ENCODE measurements around the gene PRDM16.

The PRDM16 gene

DNA sequence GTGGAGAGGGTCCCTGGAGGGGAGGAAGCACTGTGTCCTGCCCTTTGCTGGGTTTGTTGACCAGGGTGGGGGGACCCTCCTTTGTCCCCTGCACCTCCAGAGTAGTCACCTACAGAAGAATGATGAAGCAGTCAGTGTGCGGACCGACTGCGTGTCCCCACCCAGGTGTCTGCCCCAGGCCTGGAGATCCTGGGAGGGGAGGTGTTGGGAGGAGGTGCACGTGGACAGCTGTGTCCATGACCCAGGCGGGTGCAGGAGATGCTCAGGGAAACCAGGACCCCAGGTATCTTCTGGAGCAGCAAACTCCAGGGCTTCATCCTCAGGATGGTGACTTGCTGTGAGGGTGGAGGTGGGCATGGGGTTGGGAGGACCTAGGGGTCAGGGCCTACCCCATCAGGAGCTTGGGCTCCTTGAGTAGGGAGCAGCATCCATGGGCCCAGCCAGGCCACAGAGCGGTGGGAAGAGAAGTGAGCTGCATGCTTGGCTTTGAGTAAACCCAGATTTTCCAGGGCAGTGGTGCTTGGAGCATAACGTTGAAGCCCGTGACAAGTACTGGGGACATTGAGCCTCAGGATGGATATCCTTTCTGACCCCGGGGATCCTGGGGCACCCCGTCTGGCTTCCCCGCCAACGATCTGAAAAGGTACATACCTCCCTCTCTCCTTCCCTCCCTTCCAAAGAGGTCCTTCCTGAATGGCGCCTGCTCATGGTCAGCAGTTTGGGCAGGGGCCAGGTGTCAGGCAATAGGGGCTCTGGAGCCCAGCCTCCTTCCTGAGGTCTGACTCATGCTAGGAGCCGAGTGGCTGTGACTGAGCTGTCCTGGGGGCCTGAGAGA lies 34.1 kb upstream of the PRDM16 start:
- Histone ChIP-seq H4K20me1 (ENCODE audit: insufficient read depth, low read length, poor library complexity, severe bottlenecking) (no peaks in the 10 kb centered on the region), H3F3A (ENCODE audit: low read depth) (no peaks in the 10 kb centered on the region), H3K9ac (ENCODE audit: low read depth, low read length, poor library complexity, severe bottlenecking) (peak overlapping the region; percentile 68), H3K27me3 (ENCODE audit: insufficient read depth, low read length, poor library complexity, severe bottlenecking) (no peaks in the 10 kb centered on the region), H3K9me2 (replicated peaks; ENCODE audit: low read depth, low read length) (no peaks in the 10 kb centered on the region), H3K4me1 (ENCODE audit: insufficient read depth, low read length, poor library complexity, severe bottlenecking) (peaks cover 85% of the 10 kb centered on the region), H3K9me3 (ENCODE audit: insufficient read depth, low read depth, low read length) (no peaks in the 10 kb centered on the region), H3K4me3 (ENCODE audit: low read length, poor library complexity, severe bottlenecking) (no peak overlapping the region), H3K4me2 (ENCODE audit: low read depth, low read length, poor library complexity, severe bottlenecking) (peak overlapping the region; percentile 5), H2AFZ (ENCODE audit: low read length) (no peak overlapping the region), H3K79me2 (ENCODE audit: insufficient read depth, low read length) (no peaks in the 10 kb centered on the region), H3K36me3 (ENCODE audit: insufficient read depth, low read length) (no peaks in the 10 kb centered on the region)
- TF ChIP-seq EZH2phosphoT487 (IDR thresholded peaks at IDR 0.05; ENCODE audit: borderline replicate concordance) = no peak
- TF ChIP-seq, protein P1, sequence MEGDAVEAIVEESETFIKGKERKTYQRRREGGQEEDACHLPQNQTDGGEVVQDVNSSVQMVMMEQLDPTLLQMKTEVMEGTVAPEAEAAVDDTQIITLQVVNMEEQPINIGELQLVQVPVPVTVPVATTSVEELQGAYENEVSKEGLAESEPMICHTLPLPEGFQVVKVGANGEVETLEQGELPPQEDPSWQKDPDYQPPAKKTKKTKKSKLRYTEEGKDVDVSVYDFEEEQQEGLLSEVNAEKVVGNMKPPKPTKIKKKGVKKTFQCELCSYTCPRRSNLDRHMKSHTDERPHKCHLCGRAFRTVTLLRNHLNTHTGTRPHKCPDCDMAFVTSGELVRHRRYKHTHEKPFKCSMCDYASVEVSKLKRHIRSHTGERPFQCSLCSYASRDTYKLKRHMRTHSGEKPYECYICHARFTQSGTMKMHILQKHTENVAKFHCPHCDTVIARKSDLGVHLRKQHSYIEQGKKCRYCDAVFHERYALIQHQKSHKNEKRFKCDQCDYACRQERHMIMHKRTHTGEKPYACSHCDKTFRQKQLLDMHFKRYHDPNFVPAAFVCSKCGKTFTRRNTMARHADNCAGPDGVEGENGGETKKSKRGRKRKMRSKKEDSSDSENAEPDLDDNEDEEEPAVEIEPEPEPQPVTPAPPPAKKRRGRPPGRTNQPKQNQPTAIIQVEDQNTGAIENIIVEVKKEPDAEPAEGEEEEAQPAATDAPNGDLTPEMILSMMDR (conservative IDR thresholded peaks at IDR 0.05; ENCODE audit: low read length) = no peak

DNA sequence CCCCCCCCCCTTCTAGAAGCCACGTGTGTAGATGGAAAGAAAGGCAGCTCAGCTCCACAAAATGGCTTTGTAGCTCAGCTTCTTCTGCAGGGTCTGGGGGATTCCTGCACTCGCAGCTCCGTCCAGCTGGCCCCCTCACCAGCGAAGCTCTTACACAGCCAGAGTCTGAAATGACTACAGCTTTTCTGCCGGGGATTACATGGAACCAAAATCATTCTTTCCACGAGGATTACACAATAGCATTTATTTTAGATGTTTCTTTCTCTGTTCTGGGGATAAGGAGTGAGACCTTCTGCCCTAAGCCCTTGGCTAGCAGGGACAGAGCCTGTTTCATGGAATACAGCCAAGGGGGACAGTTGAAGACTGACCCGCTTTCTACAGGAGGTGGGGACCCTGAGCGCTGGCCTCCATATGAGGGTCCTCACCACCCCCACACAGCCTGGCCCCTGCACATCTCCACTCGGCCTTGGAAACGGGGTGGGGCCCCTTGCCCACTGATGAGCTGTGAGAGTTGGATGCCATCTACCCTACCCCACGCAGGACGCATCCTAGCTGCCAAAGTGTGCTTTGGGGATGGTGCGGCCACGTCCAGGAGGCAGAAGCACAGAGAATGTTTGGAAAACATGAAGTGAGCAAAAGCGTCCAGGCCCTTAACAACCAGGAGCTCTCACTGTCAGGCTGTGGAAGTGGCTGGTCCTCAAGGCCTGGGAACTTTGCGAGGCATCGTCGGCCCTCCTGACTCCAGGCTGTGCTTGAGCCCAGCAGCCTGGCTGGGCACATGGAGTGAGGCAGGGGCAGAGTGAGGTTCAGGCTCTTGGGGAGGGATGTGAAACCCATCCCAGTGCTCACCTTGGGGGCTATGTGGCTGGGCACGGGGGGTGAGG lies 33.2 kb upstream of the PRDM16 start:
- no peaks in the 10 kb centered on the region for H3K27me3 ChIP-seq (ENCODE audit: insufficient read depth, low read length, poor library complexity, severe bottlenecking)
- H3K4me3 ChIP-seq (ENCODE audit: low read length, poor library complexity, severe bottlenecking) = no peak overlapping the region
- no peak overlapping the region for H2AFZ ChIP-seq (ENCODE audit: low read length)
- peak overlapping the region; percentile 20 for H3K9ac ChIP-seq (ENCODE audit: low read depth, low read length, poor library complexity, severe bottlenecking)
- no peaks in the 10 kb centered on the region for H3K9me2 ChIP-seq (replicated peaks; ENCODE audit: low read depth, low read length)
- no peaks in the 10 kb centered on the region for H3K9me3 ChIP-seq (ENCODE audit: insufficient read depth, low read depth, low read length)
- H3F3A ChIP-seq (ENCODE audit: low read depth) = no peaks in the 10 kb centered on the region
- no peak for TF ChIP-seq EZH2phosphoT487 (IDR thresholded peaks at IDR 0.05; ENCODE audit: borderline replicate concordance)
- TF ChIP-seq, protein P1 (conservative IDR thresholded peaks at IDR 0.05; ENCODE audit: low read length) = no peak
- H3K79me2 ChIP-seq (ENCODE audit: insufficient read depth, low read length) = no peaks in the 10 kb centered on the region
- H3K4me1 ChIP-seq (ENCODE audit: insufficient read depth, low read length, poor library complexity, severe bottlenecking) = peaks cover 85% of the 10 kb centered on the region
- no peaks in the 10 kb centered on the region for H3K36me3 ChIP-seq (ENCODE audit: insufficient read depth, low read length)
- H3K4me2 ChIP-seq (ENCODE audit: low read depth, low read length, poor library complexity, severe bottlenecking) = peak overlapping the region; percentile 5
- no peaks in the 10 kb centered on the region for H4K20me1 ChIP-seq (ENCODE audit: insufficient read depth, low read length, poor library complexity, severe bottlenecking)

DNA sequence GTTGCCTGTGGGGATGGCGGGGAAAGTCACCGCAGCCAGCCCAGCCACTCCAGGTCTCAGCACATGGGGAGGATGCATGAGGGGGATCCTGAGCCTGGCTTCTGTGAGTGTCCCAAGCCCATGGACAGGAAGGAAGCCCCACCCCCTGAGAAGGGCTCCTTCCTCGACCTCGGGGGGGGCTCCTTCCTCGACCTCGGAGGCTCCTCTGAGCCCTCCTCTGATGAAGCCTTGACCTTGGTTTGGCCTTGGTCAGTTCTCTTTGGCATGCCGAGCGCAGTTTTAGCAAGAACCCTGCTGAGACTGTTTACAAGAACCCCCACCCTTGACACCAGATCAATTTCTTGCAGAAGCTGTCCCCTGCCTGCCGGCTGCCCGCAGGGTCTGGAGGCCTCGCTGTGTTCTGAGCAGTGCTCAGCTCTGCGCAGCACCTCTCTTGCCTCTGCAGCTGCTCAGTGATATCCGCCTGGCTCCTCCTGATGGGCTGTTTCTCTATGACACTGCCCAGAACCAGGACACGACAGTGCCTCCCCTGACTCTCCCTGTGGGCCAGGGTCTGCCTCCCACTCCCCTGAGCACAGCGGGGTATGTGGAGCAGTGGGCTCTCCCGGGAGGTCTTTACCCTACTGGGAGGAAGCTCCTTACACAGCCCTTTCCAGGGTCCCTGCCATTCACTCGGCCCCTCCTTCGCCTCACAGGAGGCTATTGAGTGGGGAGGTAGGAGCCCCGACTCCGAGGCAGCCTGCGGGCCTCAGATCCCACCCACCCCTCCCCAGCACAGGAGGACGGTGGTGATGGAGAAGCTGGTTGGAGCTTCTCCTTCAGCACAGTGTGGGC lies 32.3 kb upstream of the PRDM16 start:
- no peak for TF ChIP-seq EZH2phosphoT487 (IDR thresholded peaks at IDR 0.05; ENCODE audit: borderline replicate concordance)
- TF ChIP-seq, protein P1 (conservative IDR thresholded peaks at IDR 0.05; ENCODE audit: low read length) = no peak
- Histone ChIP-seq H3F3A (ENCODE audit: low read depth) (no peaks in the 10 kb centered on the region), H4K20me1 (ENCODE audit: insufficient read depth, low read length, poor library complexity, severe bottlenecking) (no peaks in the 10 kb centered on the region), H3K9me3 (ENCODE audit: insufficient read depth, low read depth, low read length) (no peaks in the 10 kb centered on the region), H3K27me3 (ENCODE audit: insufficient read depth, low read length, poor library complexity, severe bottlenecking) (no peaks in the 10 kb centered on the region), H3K9me2 (replicated peaks; ENCODE audit: low read depth, low read length) (no peaks in the 10 kb centered on the region), H3K4me3 (ENCODE audit: low read length, poor library complexity, severe bottlenecking) (no peak overlapping the region), H3K4me2 (ENCODE audit: low read depth, low read length, poor library complexity, severe bottlenecking) (no peak overlapping the region), H2AFZ (ENCODE audit: low read length) (no peak overlapping the region), H3K9ac (ENCODE audit: low read depth, low read length, poor library complexity, severe bottlenecking) (peak overlapping the region; percentile 42), H3K79me2 (ENCODE audit: insufficient read depth, low read length) (no peaks in the 10 kb centered on the region), H3K4me1 (ENCODE audit: insufficient read depth, low read length, poor library complexity, severe bottlenecking) (peaks cover 79% of the 10 kb centered on the region), H3K36me3 (ENCODE audit: insufficient read depth, low read length) (no peaks in the 10 kb centered on the region)
